ENCODE data around the gene FTSJ1. TPM values are rescaled to one million over a fixed set of nuclear protein-coding genes. Genes with fewer than 3 reads are reported as not detected.

FTSJ1 gene
- total and polyA plus RNA-seq, 2 of the 4 experiments (the other 2 are of a cell fraction), result 50.8 to 59.9 TPM

GRCh38 chrX:48498374-48498809 lies 22.4 kb downstream of the FTSJ1 start:
- 0 out of 2 replicates have a peak, but pooled peaks cover 2% of the 10 kb centered on the region for H3K4me1 ChIP-seq (ENCODE audit: control insufficient read depth, insufficient read depth, low read length)
- H3K14ac ChIP-seq (replicated peaks; ENCODE audit: low read depth, low read length), result no peak overlapping the region
- in situ Hi-C loops (cut with MboI; ENCODE audit: low sequenced_read_pairs), result loop anchor here (10.0 kb wide), 1 partner anchor 414 kb away; no protein-coding TSS in a partner anchor
- no peaks in the 10 kb centered on the region for H3K27me3 ChIP-seq (ENCODE audit: control insufficient read depth, insufficient read depth, low read length)
- H2BK5ac ChIP-seq (ENCODE audit: low read depth, low read length, poor library complexity, severe bottlenecking), result no peak overlapping the region
- DNase-seq, result peak; percentile 74
- intact Hi-C loops (cut with micrococcal nuclease), result no loop called here
- H3K23ac ChIP-seq (ENCODE audit: low read depth, low read length), result no peak overlapping the region
- dilution Hi-C loops (cut with HindIII; ENCODE audit: low sequenced_read_pairs, unreplicated experiment), result no loop called here
- H3K36me3 ChIP-seq (ENCODE audit: control insufficient read depth, insufficient read depth, low read length), result no peaks in the 10 kb centered on the region
- peak overlapping the region; percentile 53; the same call in 1 of the 2 replicates for H3K4me2 ChIP-seq (ENCODE audit: low read depth, low read length)
- H2BK120ac ChIP-seq (ENCODE audit: low read depth, low read length), result no peak overlapping the region
- H4K5ac ChIP-seq (ENCODE audit: low read depth, low read length), result no peak overlapping the region
- POLR2A ChIA-PET (ENCODE audit: unreplicated experiment), result no interaction called here
- CTCF ChIA-PET, result no interaction called here
- H3K27ac ChIP-seq (ENCODE audit: insufficient read depth, low read length), result no peak overlapping the region
- H3K18ac ChIP-seq (ENCODE audit: low read depth, low read length), result no peak overlapping the region
- no peak overlapping the region for H4K91ac ChIP-seq (ENCODE audit: insufficient read depth, low read depth, low read length)
- H4K8ac ChIP-seq (ENCODE audit: low read depth in 2 of 2, low read length in 2 of 2), result no peak overlapping the region
- no peak overlapping the region for H3K56ac ChIP-seq (ENCODE audit: extremely low read depth, insufficient read depth, low read length)
- H3K79me1 ChIP-seq (ENCODE audit: low read depth in 1 of 2, low read length in 2 of 2), result no peaks in the 10 kb centered on the region
- H3K9me3 ChIP-seq (ENCODE audit: control insufficient read depth, insufficient read depth, low read length), result no peaks in the 10 kb centered on the region
- H4K20me1 ChIP-seq (ENCODE audit: insufficient read depth, low read length), result no peaks in the 10 kb centered on the region
- H3K9ac ChIP-seq (ENCODE audit: low read depth, low read length), result no peak overlapping the region
- H3K4me3 ChIP-seq (ENCODE audit: insufficient read depth, low read depth, low read length), result no peak overlapping the region
- H2AFZ ChIP-seq (replicated peaks; ENCODE audit: low read length, poor library complexity), result no peak overlapping the region
- TF ChIP-seq BHLHE40 (IDR thresholded peaks at IDR 0.05; ENCODE audit: low read depth, low read length) (0 out of 2 replicates have a peak, but pooled peaks have one; percentile 25), FOS (IDR thresholded peaks at IDR 0.05; ENCODE audit: low read depth, low read length) (peak; percentile 74), SMC3 (IDR thresholded peaks at IDR 0.05; ENCODE audit: low read depth, low read length) (no peak)
- H3K9me1 ChIP-seq (ENCODE audit: insufficient read depth, low read length), result peaks cover 2% of the 10 kb centered on the region; the same call in 1 of the 2 replicates
- no peak overlapping the region for H2AK9ac ChIP-seq (replicated peaks; ENCODE audit: low read depth, low read length, poor library complexity)
- WGBS, 2 experiments (ENCODE audit: extremely low coverage in 2 of 2, insufficient read length in 1 of 2), result 31% methylated on average over 2 of the region's 6 CpGs; no CpG with 5 or more reads in 1 of the 2 experiments
- ATAC-seq (ENCODE audit: low read depth), result peak; percentile 81
- 0 out of 2 replicates have a peak overlapping the region, but pooled peaks have one; percentile 37 for H3K4ac ChIP-seq (ENCODE audit: low read depth, low read length)
- no peak overlapping the region for H2BK15ac ChIP-seq (ENCODE audit: low read depth, low read length)
- no peak overlapping the region for H2AK5ac ChIP-seq (ENCODE audit: low read depth, low read length)
- no TSS peak for BruUV-seq (replicated peaks)
- H2BK20ac ChIP-seq (ENCODE audit: low read depth, low read length), result peak overlapping the region; percentile 42; the same call in 1 of the 2 replicates
